HCT116 (cell line): ENCODE data around the gene NAALADL2. TPM values are rescaled to one million over a fixed set of nuclear protein-coding genes. Genes with fewer than 3 reads are reported as not detected.

ENCODE experiments used
- ATAC-seq: fragments of 200-7000 bp; cut with Tn5 transposase; 2 replicates; pipeline ENCODE4 v1.9.1; 2020; ENCODE audit warnings: mild to moderate bottlenecking, moderate library complexity
- BruUV-seq: library from RNA; stranded (reverse); fragments of 400-500 nt; replicated peaks from 2 replicates; lab custom pipeline; 2021; lab: Mats Ljungman, UMichigan
- CTCF ChIA-PET: fragments of 300-600 bp; sonication (Branson Sonifier 250); formaldehyde crosslinking; loops from one replicate; lab custom pipeline; 2021; ENCODE audit warnings: antibody characterized with exemption; lab: Charles Lee
- POLR2A ChIA-PET: fragments of 300-600, 350-600 bp; sonication (Branson Sonifier 250); formaldehyde crosslinking; loops from one replicate; lab custom pipeline; 2021; ENCODE audit warnings: antibody characterized with exemption; lab: Charles Lee
- RAD21 ChIA-PET, 2 experiments: fragments of 300-600 bp; sonication (Branson Sonifier 250); formaldehyde crosslinking; loops; one replicate each; lab custom pipeline; 2023; ENCODE audit warnings: low total read pairs in 2 of 2; ENCODE audit not compliant: uncharacterized antibody in 2 of 2, unreplicated experiment in 2 of 2, low non-redundant PET in 1 of 2; lab: Charles Lee
- DNase-seq: peaks from one replicate; pipeline ENCODE4 v3.0.0-alpha.2; 2010; ENCODE audit warnings: low read depth, low spot score
- H2AFZ ChIP-seq: fragments of 200-600 bp; shearing (Covaris generic), sonication (generic); 2 replicates; pipeline ENCODE4 v1.6.1; 2017; ENCODE audit warnings: low read depth, mixed run types, mixed read lengths, antibody characterized with exemption, low read length; ENCODE audit not compliant: poor library complexity, severe bottlenecking
- H3K27ac ChIP-seq: 2 replicates; pipeline ENCODE4 v1.5.1; 2012; ENCODE audit warnings: low read depth, low read length
- H3K27me3 ChIP-seq: fragments of 200-600 bp; sonication (generic); 2 replicates; pipeline ENCODE4 v1.6.1; 2016; ENCODE audit warnings: mixed run types, low read length, mixed read lengths; ENCODE audit not compliant: insufficient read depth
- H3K36me3 ChIP-seq, 2 experiments: fragments of 200-500 bp in 1 of 2; fragments of 200-600 bp in 1 of 2; sonication (Bioruptor generic) in 1 of 2; sonication (generic) in 1 of 2; 2 replicates each; pipeline versions ENCODE4 v1.5.1 to v1.6.1; 2014 to 2016; ENCODE audit warnings: low read length in 2 of 2, inconsistent platforms in 1 of 2, mixed read lengths in 1 of 2, mixed run types in 1 of 2; ENCODE audit not compliant: insufficient read depth in 2 of 2, control insufficient read depth in 1 of 2
- H3K4me1 ChIP-seq, 2 experiments: fragments of 200-600 bp in 1 of 2; sonication (generic) in 1 of 2; 2 replicates each; pipeline versions ENCODE4 v1.5.1 to v1.6.1; 2012 to 2017; ENCODE audit warnings: low read length in 2 of 2, inconsistent platforms in 1 of 2, mild to moderate bottlenecking in 1 of 2, mixed read lengths in 1 of 2, mixed run types in 1 of 2, moderate library complexity in 1 of 2; ENCODE audit not compliant: insufficient read depth in 2 of 2, control insufficient read depth in 1 of 2
- H3K4me2 ChIP-seq: fragments of 200-600 bp; sonication (generic); 2 replicates; pipeline ENCODE4 v1.6.1; 2017; ENCODE audit warnings: mixed run types, low read length, mixed read lengths
- H3K4me3 ChIP-seq, 2 experiments: fragments of 200-600 bp in 1 of 2; sonication (generic) in 1 of 2; replicated peaks in 1 of 2; 2 replicates each; pipeline ENCODE4 v1.5.1; 2011 to 2016; ENCODE audit warnings: low read length in 2 of 2, control low read depth in 1 of 2, low read depth in 1 of 2, mild to moderate bottlenecking in 1 of 2, mixed read lengths in 1 of 2, mixed run types in 1 of 2
- H3K79me2 ChIP-seq: fragments of 200-600 bp; sonication (generic); 2 replicates; pipeline ENCODE4 v1.6.1; 2017; ENCODE audit warnings: mild to moderate bottlenecking, mixed run types, low read length, moderate library complexity, mixed read lengths; ENCODE audit not compliant: insufficient read depth
- H3K9ac ChIP-seq: fragments of 200-600 bp; sonication (generic); 2 replicates; pipeline ENCODE4 v1.6.1; 2016; ENCODE audit warnings: low read length, mixed read lengths
- H3K9me2 ChIP-seq: fragments of 200-600 bp; sonication (generic), shearing (Covaris generic); 2 replicates; pipeline ENCODE4 v1.6.1; 2017; ENCODE audit warnings: mixed run types, mild to moderate bottlenecking, moderate library complexity; ENCODE audit not compliant: insufficient read depth
- H3K9me3 ChIP-seq, 2 experiments: fragments of 200-500 bp in 1 of 2; fragments of 200-600 bp in 1 of 2; sonication (Bioruptor generic) in 1 of 2; sonication (generic) in 1 of 2; 2 replicates each; pipeline ENCODE4 v1.6.1; 2014 to 2017; ENCODE audit warnings: low read length in 2 of 2, mixed read lengths in 2 of 2, inconsistent platforms in 1 of 2, low read depth in 1 of 2, mild to moderate bottlenecking in 1 of 2, mixed run types in 1 of 2, moderate library complexity in 1 of 2; ENCODE audit not compliant: control insufficient read depth in 1 of 2, insufficient read depth in 1 of 2
- H4K20me1 ChIP-seq: fragments of 200-600 bp; sonication (generic), shearing (Covaris generic); 2 replicates; pipeline ENCODE4 v1.6.1; 2017; ENCODE audit warnings: mixed run types, mild to moderate bottlenecking, moderate library complexity; ENCODE audit not compliant: insufficient read depth
- CBX3 ChIP-seq: IDR thresholded peaks from 2 replicates; pipeline ENCODE4 v1.6.1; 2012; ENCODE audit warnings: low read depth
- EZH2 ChIP-seq: fragments of 200-600 bp; sonication (generic); IDR thresholded peaks from 2 replicates; pipeline ENCODE4 v1.6.1; 2017; ENCODE audit warnings: antibody characterized with exemption, mixed run types
- EZH2phosphoT487 ChIP-seq: fragments of 200-600 bp; IDR thresholded peaks from 2 replicates; pipeline ENCODE4 v1.6.1; 2018; ENCODE audit warnings: antibody characterized with exemption, borderline replicate concordance
- JUND ChIP-seq: IDR thresholded peaks from 2 replicates; pipeline ENCODE4 v1.6.1; 2012
- POLR2A ChIP-seq: IDR thresholded peaks from 2 replicates; pipeline ENCODE4 v1.7.0; 2011; ENCODE audit warnings: borderline replicate concordance; ENCODE audit not compliant: insufficient read depth, insufficient read length; ENCODE audit errors: extremely low read depth
- POLR2AphosphoS5 ChIP-seq: IDR thresholded peaks from 2 replicates; pipeline ENCODE4 v1.6.1; 2011; ENCODE audit warnings: mild to moderate bottlenecking, low read depth, low read length, moderate library complexity
- RAD21 ChIP-seq: IDR thresholded peaks from 2 replicates; pipeline ENCODE4 v1.6.1; 2012; ENCODE audit warnings: low read depth, mild to moderate bottlenecking
- SIN3A ChIP-seq: IDR thresholded peaks from 2 replicates; pipeline ENCODE4 v1.6.1; 2012; ENCODE audit warnings: low read depth
- SP1 ChIP-seq: IDR thresholded peaks from 2 replicates; pipeline ENCODE4 v1.6.1; 2012; ENCODE audit warnings: low read depth
- SRF ChIP-seq: IDR thresholded peaks from 2 replicates; pipeline ENCODE4 v1.6.1; 2012; ENCODE audit warnings: low read depth
- YY1 ChIP-seq: IDR thresholded peaks from 2 replicates; pipeline ENCODE4 v1.6.1; 2011; ENCODE audit warnings: low read length, low read depth, moderate library complexity, mild to moderate bottlenecking; ENCODE audit not compliant: insufficient replicate concordance; ENCODE audit errors: extremely low read depth
- intact Hi-C: fragments of 100-400 bp; cut with micrococcal nuclease; formaldehyde crosslinking; loops from 2 replicates; pipeline ENCODE4 v1.10.0; 2022
- total RNA-seq: library from RNA; stranded (reverse); gene quantifications from one replicate; pipeline ENCODE4 v1.2.1, GENCODE V29; 2021; ENCODE audit not compliant: unreplicated experiment
- TF ChIP-seq, protein P1 (sequence below): IDR thresholded peaks from 2 replicates; pipeline ENCODE4 v1.6.1; 2012
- TF ChIP-seq, protein P2 (sequence below), 3 experiments: fragments of 200-600 bp in 1 of 3; sonication (generic) in 1 of 3; IDR thresholded peaks in 2 of 3; conservative IDR thresholded peaks in 1 of 3; 2 replicates each; pipeline ENCODE4 v1.5.1; 2012 to 2017; ENCODE audit warnings: low read depth in 2 of 3, low read length in 2 of 3, antibody characterized with exemption in 1 of 3, borderline replicate concordance in 1 of 3, control low read depth in 1 of 3, mild to moderate bottlenecking in 1 of 3, mixed read lengths in 1 of 3, mixed run types in 1 of 3, moderate library complexity in 1 of 3; ENCODE audit not compliant: insufficient read depth in 1 of 3

Gene NAALADL2
- total RNA-seq, 1 experiment from 2014 or later, result 2.9 TPM

- intact Hi-C loops, result no loop called here
- DNase-seq, result no peak
- no peaks in the 10 kb centered on the region for H4K20me1 ChIP-seq
Measured at GRCh38 chr3:175146258-175146657, 287.1 kb downstream of the NAALADL2 start.

More at GRCh38 chr3:175146258-175146657, 287.1 kb downstream of the NAALADL2 start:
- no peaks in the 10 kb centered on the region for H3K27me3 ChIP-seq
- ChIA-PET POLR2A (no interaction called here), CTCF (interaction anchor here (0.7 to 1.1 kb wide), 2 partner anchors 284 to 559 kb away, joined by 3 to 5 read pairs; no protein-coding TSS in a partner anchor), RAD21 (interaction anchor here in 1 of 2 experiments (0.5 kb wide), 1 partner anchor 247 kb away, joined by 5 read pairs; no protein-coding TSS in a partner anchor)
- peak overlapping the region; percentile 71 for H2AFZ ChIP-seq
- no peaks in the 10 kb centered on the region for H3K9me2 ChIP-seq
- H3K9ac ChIP-seq, result no peak overlapping the region
- no TSS peak for BruUV-seq
- H3K4me3 ChIP-seq, result no peak overlapping the region
- H3K79me2 ChIP-seq, result no peaks in the 10 kb centered on the region
- TF ChIP-seq YY1, result no peak
- TF ChIP-seq RAD21, result peak; percentile 50
- no peak for TF ChIP-seq SRF
- TF ChIP-seq EZH2phosphoT487, result no peak
- no peak for TF ChIP-seq SP1
- TF ChIP-seq, protein P1, sequence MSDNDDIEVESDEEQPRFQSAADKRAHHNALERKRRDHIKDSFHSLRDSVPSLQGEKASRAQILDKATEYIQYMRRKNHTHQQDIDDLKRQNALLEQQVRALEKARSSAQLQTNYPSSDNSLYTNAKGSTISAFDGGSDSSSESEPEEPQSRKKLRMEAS, result no peak
- no peak for TF ChIP-seq CBX3
- TF ChIP-seq POLR2A, result no peak
- no peak for TF ChIP-seq POLR2AphosphoS5
- TF ChIP-seq SIN3A, result no peak
- TF ChIP-seq EZH2, result no peak
- TF ChIP-seq, protein P2, sequence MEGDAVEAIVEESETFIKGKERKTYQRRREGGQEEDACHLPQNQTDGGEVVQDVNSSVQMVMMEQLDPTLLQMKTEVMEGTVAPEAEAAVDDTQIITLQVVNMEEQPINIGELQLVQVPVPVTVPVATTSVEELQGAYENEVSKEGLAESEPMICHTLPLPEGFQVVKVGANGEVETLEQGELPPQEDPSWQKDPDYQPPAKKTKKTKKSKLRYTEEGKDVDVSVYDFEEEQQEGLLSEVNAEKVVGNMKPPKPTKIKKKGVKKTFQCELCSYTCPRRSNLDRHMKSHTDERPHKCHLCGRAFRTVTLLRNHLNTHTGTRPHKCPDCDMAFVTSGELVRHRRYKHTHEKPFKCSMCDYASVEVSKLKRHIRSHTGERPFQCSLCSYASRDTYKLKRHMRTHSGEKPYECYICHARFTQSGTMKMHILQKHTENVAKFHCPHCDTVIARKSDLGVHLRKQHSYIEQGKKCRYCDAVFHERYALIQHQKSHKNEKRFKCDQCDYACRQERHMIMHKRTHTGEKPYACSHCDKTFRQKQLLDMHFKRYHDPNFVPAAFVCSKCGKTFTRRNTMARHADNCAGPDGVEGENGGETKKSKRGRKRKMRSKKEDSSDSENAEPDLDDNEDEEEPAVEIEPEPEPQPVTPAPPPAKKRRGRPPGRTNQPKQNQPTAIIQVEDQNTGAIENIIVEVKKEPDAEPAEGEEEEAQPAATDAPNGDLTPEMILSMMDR (IDR thresholded peaks at IDR 0.05 in 2 of 3, conservative IDR thresholded peaks at IDR 0.05 in 1 of 3; ENCODE audit: borderline replicate concordance in 1 of 3, insufficient read depth in 1 of 3, low read depth in 2 of 3, low read length in 2 of 3), result peak; percentile 21 to 54 (median 30); a peak in 4 of 6 replicates
- TF ChIP-seq JUND, result no peak
- no peaks in the 10 kb centered on the region for H3K9me3 ChIP-seq
- ATAC-seq, result no peak
- no peak overlapping the region for H3K27ac ChIP-seq
- peaks cover 13 to 22% of the 10 kb centered on the region in 2 experiments for H3K4me1 ChIP-seq
- H3K36me3 ChIP-seq, result no peaks in the 10 kb centered on the region
- no peak overlapping the region for H3K4me2 ChIP-seq
